HCT116 (cell line): ENCODE data around the gene ITFG1. TPM values are rescaled to one million over a fixed set of nuclear protein-coding genes. Genes with fewer than 3 reads are reported as not detected.

Experiments used
- ATAC-seq: fragments of 200-7000 bp; cut with Tn5 transposase; 2 replicates; pipeline ENCODE4 v1.9.1; 2020; ENCODE audit warnings: mild to moderate bottlenecking, moderate library complexity
- BruUV-seq: library from RNA; stranded (reverse); fragments of 400-500 nt; replicated peaks from 2 replicates; lab custom pipeline; 2021; lab: Mats Ljungman, UMichigan
- CTCF ChIA-PET: fragments of 300-600 bp; sonication (Branson Sonifier 250); formaldehyde crosslinking; loops from one replicate; lab custom pipeline; 2021; ENCODE audit warnings: antibody characterized with exemption; lab: Charles Lee
- POLR2A ChIA-PET: fragments of 300-600, 350-600 bp; sonication (Branson Sonifier 250); formaldehyde crosslinking; loops from one replicate; lab custom pipeline; 2021; ENCODE audit warnings: antibody characterized with exemption; lab: Charles Lee
- RAD21 ChIA-PET, 2 experiments: fragments of 300-600 bp; sonication (Branson Sonifier 250); formaldehyde crosslinking; loops; one replicate each; lab custom pipeline; 2023; ENCODE audit warnings: low total read pairs in 2 of 2; ENCODE audit not compliant: uncharacterized antibody in 2 of 2, unreplicated experiment in 2 of 2, low non-redundant PET in 1 of 2; lab: Charles Lee
- DNase-seq: peaks from one replicate; pipeline ENCODE4 v3.0.0-alpha.2; 2010; ENCODE audit warnings: low read depth, low spot score
- H2AFZ ChIP-seq: fragments of 200-600 bp; shearing (Covaris generic), sonication (generic); 2 replicates; pipeline ENCODE4 v1.6.1; 2017; ENCODE audit warnings: low read depth, mixed run types, mixed read lengths, antibody characterized with exemption, low read length; ENCODE audit not compliant: poor library complexity, severe bottlenecking
- H3K27ac ChIP-seq: 2 replicates; pipeline ENCODE4 v1.5.1; 2012; ENCODE audit warnings: low read depth, low read length
- H3K27me3 ChIP-seq: fragments of 200-600 bp; sonication (generic); 2 replicates; pipeline ENCODE4 v1.6.1; 2016; ENCODE audit warnings: mixed run types, low read length, mixed read lengths; ENCODE audit not compliant: insufficient read depth
- H3K36me3 ChIP-seq, 2 experiments: fragments of 200-500 bp in 1 of 2; fragments of 200-600 bp in 1 of 2; sonication (Bioruptor generic) in 1 of 2; sonication (generic) in 1 of 2; 2 replicates each; pipeline versions ENCODE4 v1.5.1 to v1.6.1; 2014 to 2016; ENCODE audit warnings: low read length in 2 of 2, inconsistent platforms in 1 of 2, mixed read lengths in 1 of 2, mixed run types in 1 of 2; ENCODE audit not compliant: insufficient read depth in 2 of 2, control insufficient read depth in 1 of 2
- H3K4me1 ChIP-seq, 2 experiments: fragments of 200-600 bp in 1 of 2; sonication (generic) in 1 of 2; 2 replicates each; pipeline versions ENCODE4 v1.5.1 to v1.6.1; 2012 to 2017; ENCODE audit warnings: low read length in 2 of 2, inconsistent platforms in 1 of 2, mild to moderate bottlenecking in 1 of 2, mixed read lengths in 1 of 2, mixed run types in 1 of 2, moderate library complexity in 1 of 2; ENCODE audit not compliant: insufficient read depth in 2 of 2, control insufficient read depth in 1 of 2
- H3K4me2 ChIP-seq: fragments of 200-600 bp; sonication (generic); 2 replicates; pipeline ENCODE4 v1.6.1; 2017; ENCODE audit warnings: mixed run types, low read length, mixed read lengths
- H3K4me3 ChIP-seq, 2 experiments: fragments of 200-600 bp in 1 of 2; sonication (generic) in 1 of 2; replicated peaks in 1 of 2; 2 replicates each; pipeline ENCODE4 v1.5.1; 2011 to 2016; ENCODE audit warnings: low read length in 2 of 2, control low read depth in 1 of 2, low read depth in 1 of 2, mild to moderate bottlenecking in 1 of 2, mixed read lengths in 1 of 2, mixed run types in 1 of 2
- H3K79me2 ChIP-seq: fragments of 200-600 bp; sonication (generic); 2 replicates; pipeline ENCODE4 v1.6.1; 2017; ENCODE audit warnings: mild to moderate bottlenecking, mixed run types, low read length, moderate library complexity, mixed read lengths; ENCODE audit not compliant: insufficient read depth
- H3K9ac ChIP-seq: fragments of 200-600 bp; sonication (generic); 2 replicates; pipeline ENCODE4 v1.6.1; 2016; ENCODE audit warnings: low read length, mixed read lengths
- H3K9me2 ChIP-seq: fragments of 200-600 bp; sonication (generic), shearing (Covaris generic); 2 replicates; pipeline ENCODE4 v1.6.1; 2017; ENCODE audit warnings: mixed run types, mild to moderate bottlenecking, moderate library complexity; ENCODE audit not compliant: insufficient read depth
- H3K9me3 ChIP-seq, 2 experiments: fragments of 200-500 bp in 1 of 2; fragments of 200-600 bp in 1 of 2; sonication (Bioruptor generic) in 1 of 2; sonication (generic) in 1 of 2; 2 replicates each; pipeline ENCODE4 v1.6.1; 2014 to 2017; ENCODE audit warnings: low read length in 2 of 2, mixed read lengths in 2 of 2, inconsistent platforms in 1 of 2, low read depth in 1 of 2, mild to moderate bottlenecking in 1 of 2, mixed run types in 1 of 2, moderate library complexity in 1 of 2; ENCODE audit not compliant: control insufficient read depth in 1 of 2, insufficient read depth in 1 of 2
- H4K20me1 ChIP-seq: fragments of 200-600 bp; sonication (generic), shearing (Covaris generic); 2 replicates; pipeline ENCODE4 v1.6.1; 2017; ENCODE audit warnings: mixed run types, mild to moderate bottlenecking, moderate library complexity; ENCODE audit not compliant: insufficient read depth
- ATF3 ChIP-seq: IDR thresholded peaks from 2 replicates; pipeline ENCODE4 v1.6.1; 2012
- CBX3 ChIP-seq: IDR thresholded peaks from 2 replicates; pipeline ENCODE4 v1.6.1; 2012; ENCODE audit warnings: low read depth
- CTCF ChIP-seq, 3 experiments: fragments of 200-600 bp in 1 of 3; sonication (generic) in 1 of 3; IDR thresholded peaks in 2 of 3; conservative IDR thresholded peaks in 1 of 3; 2 replicates each; pipeline ENCODE4 v1.5.1; 2012 to 2017; ENCODE audit warnings: low read depth in 2 of 3, low read length in 2 of 3, antibody characterized with exemption in 1 of 3, borderline replicate concordance in 1 of 3, control low read depth in 1 of 3, mild to moderate bottlenecking in 1 of 3, mixed read lengths in 1 of 3, mixed run types in 1 of 3, moderate library complexity in 1 of 3; ENCODE audit not compliant: insufficient read depth in 1 of 3
- ELF1 ChIP-seq: IDR thresholded peaks from 2 replicates; pipeline ENCODE4 v1.6.1; 2012; ENCODE audit warnings: low read depth, borderline replicate concordance
- EZH2 ChIP-seq: fragments of 200-600 bp; sonication (generic); IDR thresholded peaks from 2 replicates; pipeline ENCODE4 v1.6.1; 2017; ENCODE audit warnings: antibody characterized with exemption, mixed run types
- EZH2phosphoT487 ChIP-seq: fragments of 200-600 bp; IDR thresholded peaks from 2 replicates; pipeline ENCODE4 v1.6.1; 2018; ENCODE audit warnings: antibody characterized with exemption, borderline replicate concordance
- JUND ChIP-seq: IDR thresholded peaks from 2 replicates; pipeline ENCODE4 v1.6.1; 2012
- POLR2AphosphoS5 ChIP-seq: IDR thresholded peaks from 2 replicates; pipeline ENCODE4 v1.6.1; 2011; ENCODE audit warnings: mild to moderate bottlenecking, low read depth, low read length, moderate library complexity
- SP1 ChIP-seq: IDR thresholded peaks from 2 replicates; pipeline ENCODE4 v1.6.1; 2012; ENCODE audit warnings: low read depth
- TCF7L2 ChIP-seq: IDR thresholded peaks from 2 replicates; pipeline ENCODE4 v1.7.0; 2011; ENCODE audit warnings: borderline replicate concordance, inconsistent platforms; ENCODE audit not compliant: insufficient read depth, insufficient read length; ENCODE audit errors: extremely low read depth
- YY1 ChIP-seq: IDR thresholded peaks from 2 replicates; pipeline ENCODE4 v1.6.1; 2011; ENCODE audit warnings: low read length, low read depth, moderate library complexity, mild to moderate bottlenecking; ENCODE audit not compliant: insufficient replicate concordance; ENCODE audit errors: extremely low read depth
- ZNF274 ChIP-seq: fragments of 200-500 bp; sonication (Bioruptor generic); IDR thresholded peaks from 2 replicates; pipeline ENCODE4 v1.6.1; 2014; ENCODE audit warnings: mild to moderate bottlenecking, low read depth, low read length, inconsistent platforms
- intact Hi-C: fragments of 100-400 bp; cut with micrococcal nuclease; formaldehyde crosslinking; loops from 2 replicates; pipeline ENCODE4 v1.10.0; 2022
- total RNA-seq: library from RNA; stranded (reverse); gene quantifications from one replicate; pipeline ENCODE4 v1.2.1, GENCODE V29; 2021; ENCODE audit not compliant: unreplicated experiment
- TF ChIP-seq, protein P1 (sequence below): IDR thresholded peaks from 2 replicates; pipeline ENCODE4 v1.6.1; 2012; ENCODE audit warnings: low read depth

ITFG1 gene
- total RNA-seq, 1 experiment from 2014 or later = 24.9 TPM

- no peak overlapping the region for H3K4me3 ChIP-seq
- intact Hi-C loops = no loop called here
- no peaks in the 10 kb centered on the region for H3K36me3 ChIP-seq
- H3K9me2 ChIP-seq = no peaks in the 10 kb centered on the region
- no peak for TF ChIP-seq YY1
- no peak for TF ChIP-seq JUND
- TF ChIP-seq CTCF (IDR thresholded peaks at IDR 0.05 in 2 of 3, conservative IDR thresholded peaks at IDR 0.05 in 1 of 3; ENCODE audit: borderline replicate concordance in 1 of 3, insufficient read depth in 1 of 3, low read depth in 2 of 3, low read length in 2 of 3) = no peak
- no peak for TF ChIP-seq POLR2AphosphoS5
- TF ChIP-seq SP1 = no peak
- no peaks in the 10 kb centered on the region for H4K20me1 ChIP-seq
- DNase-seq = no peak
- H3K4me2 ChIP-seq = no peak overlapping the region
- ATAC-seq = no peak
- ChIA-PET POLR2A (no interaction called here), RAD21 (no interaction called here), CTCF (no interaction called here)
- BruUV-seq = no TSS peak
- H3K79me2 ChIP-seq = no peaks in the 10 kb centered on the region
- H3K27me3 ChIP-seq = no peaks in the 10 kb centered on the region
- H3K9me3 ChIP-seq = no peaks in the 10 kb centered on the region
- no peak overlapping the region for H2AFZ ChIP-seq
- no peak overlapping the region for H3K9ac ChIP-seq
- no peaks in the 10 kb centered on the region for H3K4me1 ChIP-seq
- no peak overlapping the region for H3K27ac ChIP-seq
Measured at GRCh38 chr16:47317465-47318240, 143.2 kb downstream of the ITFG1 start.

DNA sequence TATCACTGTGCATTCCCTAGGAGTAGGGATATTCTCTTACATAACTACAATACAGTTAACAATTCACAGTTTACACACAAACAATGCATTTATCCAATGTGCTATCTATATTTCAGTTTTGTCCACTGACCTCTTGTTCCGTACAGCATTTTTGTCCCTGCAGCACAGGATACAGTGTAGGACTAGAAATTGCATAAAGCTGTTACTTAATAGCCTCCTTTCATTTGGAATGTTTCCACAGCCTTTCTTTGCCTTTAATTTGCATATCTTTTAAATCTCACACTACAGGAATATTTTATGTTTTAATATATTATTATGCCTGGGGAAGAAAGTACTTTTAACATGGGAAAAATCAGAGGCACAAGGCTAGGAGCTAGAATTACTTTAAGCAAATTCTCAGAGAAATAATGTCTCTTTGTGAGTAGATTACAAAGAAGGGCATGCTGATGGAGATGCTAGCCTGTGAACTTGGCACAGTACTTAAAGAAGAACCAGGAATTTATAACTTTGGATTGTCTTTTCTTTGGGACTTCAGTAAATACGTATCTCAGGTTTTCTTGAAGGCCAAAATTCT is 144.3 kb downstream of the ITFG1 start:
- no peaks in the 10 kb centered on the region for H4K20me1 ChIP-seq
- no peak overlapping the region for H3K9ac ChIP-seq
- no peaks in the 10 kb centered on the region for H3K9me3 ChIP-seq
- BruUV-seq = no TSS peak
- intact Hi-C loops = no loop called here
- RAD21 ChIA-PET = no interaction called here
- POLR2A ChIA-PET = no interaction called here
- no peak overlapping the region for H3K4me2 ChIP-seq
- H3K27ac ChIP-seq = no peak overlapping the region
- no peaks in the 10 kb centered on the region for H3K9me2 ChIP-seq
- CTCF ChIA-PET = no interaction called here
- H3K36me3 ChIP-seq = no peaks in the 10 kb centered on the region
- DNase-seq (no peak), ATAC-seq (no peak)
- H3K4me1 ChIP-seq = no peaks in the 10 kb centered on the region; a peak in 1 of 4 replicates
- H2AFZ ChIP-seq = no peak overlapping the region
- no peak overlapping the region for H3K4me3 ChIP-seq
- H3K27me3 ChIP-seq = no peaks in the 10 kb centered on the region
- H3K79me2 ChIP-seq = no peaks in the 10 kb centered on the region
- TF ChIP-seq, protein P1, sequence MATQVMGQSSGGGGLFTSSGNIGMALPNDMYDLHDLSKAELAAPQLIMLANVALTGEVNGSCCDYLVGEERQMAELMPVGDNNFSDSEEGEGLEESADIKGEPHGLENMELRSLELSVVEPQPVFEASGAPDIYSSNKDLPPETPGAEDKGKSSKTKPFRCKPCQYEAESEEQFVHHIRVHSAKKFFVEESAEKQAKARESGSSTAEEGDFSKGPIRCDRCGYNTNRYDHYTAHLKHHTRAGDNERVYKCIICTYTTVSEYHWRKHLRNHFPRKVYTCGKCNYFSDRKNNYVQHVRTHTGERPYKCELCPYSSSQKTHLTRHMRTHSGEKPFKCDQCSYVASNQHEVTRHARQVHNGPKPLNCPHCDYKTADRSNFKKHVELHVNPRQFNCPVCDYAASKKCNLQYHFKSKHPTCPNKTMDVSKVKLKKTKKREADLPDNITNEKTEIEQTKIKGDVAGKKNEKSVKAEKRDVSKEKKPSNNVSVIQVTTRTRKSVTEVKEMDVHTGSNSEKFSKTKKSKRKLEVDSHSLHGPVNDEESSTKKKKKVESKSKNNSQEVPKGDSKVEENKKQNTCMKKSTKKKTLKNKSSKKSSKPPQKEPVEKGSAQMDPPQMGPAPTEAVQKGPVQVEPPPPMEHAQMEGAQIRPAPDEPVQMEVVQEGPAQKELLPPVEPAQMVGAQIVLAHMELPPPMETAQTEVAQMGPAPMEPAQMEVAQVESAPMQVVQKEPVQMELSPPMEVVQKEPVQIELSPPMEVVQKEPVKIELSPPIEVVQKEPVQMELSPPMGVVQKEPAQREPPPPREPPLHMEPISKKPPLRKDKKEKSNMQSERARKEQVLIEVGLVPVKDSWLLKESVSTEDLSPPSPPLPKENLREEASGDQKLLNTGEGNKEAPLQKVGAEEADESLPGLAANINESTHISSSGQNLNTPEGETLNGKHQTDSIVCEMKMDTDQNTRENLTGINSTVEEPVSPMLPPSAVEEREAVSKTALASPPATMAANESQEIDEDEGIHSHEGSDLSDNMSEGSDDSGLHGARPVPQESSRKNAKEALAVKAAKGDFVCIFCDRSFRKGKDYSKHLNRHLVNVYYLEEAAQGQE = no peak
- TF ChIP-seq CBX3 (no peak), ELF1 (no peak), SP1 (no peak), ATF3 (no peak), EZH2 (no peak), ZNF274 (no peak), JUND (no peak), EZH2phosphoT487 (no peak), TCF7L2 (no peak)
